Left lung (tissue), 10 donors: Measurements from ENCODE around the gene CALML3. TPM values are rescaled to one million over a fixed set of nuclear protein-coding genes. Genes with fewer than 3 reads are reported as not detected.
A peak's percentile ranks its signal among the peaks of the same experiment; 100 is the strongest.

Experiments
- ATAC-seq: fragments of 200-7000 bp; cut with Tn5 transposase; one replicate; pipeline ENCODE4 v1.9.1; 2020; ENCODE audit warnings: moderate library complexity
- DNase-seq, 4 donors: peaks; one replicate each; pipeline ENCODE4 v3.0.0-alpha.2; 2013 to 2020
- H3K27ac ChIP-seq, 2 donors: fragments of 200-600 bp; sonication (generic) in 1 of 2; one replicate each; pipeline versions ENCODE4 v1.5.0 to v1.8.0; 2020 to 2021
- H3K27me3 ChIP-seq, 2 donors: fragments of 200-600 bp; sonication (generic) in 1 of 2; one replicate each; pipeline versions ENCODE4 v1.5.0 to v1.8.0; 2020 to 2021
- H3K36me3 ChIP-seq, 2 donors: fragments of 200-600 bp; sonication (generic) in 1 of 2; one replicate each; pipeline versions ENCODE4 v1.5.0 to v1.8.0; 2020 to 2021
- H3K4me1 ChIP-seq, 2 donors: fragments of 200-600 bp; one replicate each; pipeline ENCODE4 v1.8.0; 2021
- H3K4me3 ChIP-seq, 2 donors: fragments of 200-600 bp; sonication (generic) in 1 of 2; one replicate each; pipeline versions ENCODE4 v1.5.0 to v1.8.0; 2020 to 2021; ENCODE audit warnings: mild to moderate bottlenecking in 1 of 2
- H3K9me3 ChIP-seq, 2 donors: fragments of 200-600 bp; sonication (generic) in 1 of 2; one replicate each; pipeline versions ENCODE4 v1.5.0 to v1.8.0; 2020 to 2021
- intact Hi-C, 2 donors: fragments of 100-400 bp; cut with DNase I; formaldehyde crosslinking; loops; one replicate each; pipeline versions ENCODE4 v1.11.2 to v1.14.2; 2022
- polyA plus RNA-seq, 6 donors: library from polyadenylated mRNA; unstranded; fragments of 120-200 nt; gene quantifications; one replicate each; pipeline ENCODE4 v1.2.1, GENCODE V29; 2013; ENCODE audit not compliant: insufficient read length in 6 of 6
- total RNA-seq, 2 donors: library from RNA; stranded (reverse); fragmentation: NEBNext Ultra II Directional; extraction: Animal tissue kit (Norgen Biotek cat#: 25700); gene quantifications; one replicate each; pipeline ENCODE4 v1.2.1, GENCODE V29; 2021
- TF ChIP-seq, protein P1 (sequence below), 2 donors: fragments of 200-600 bp; sonication (generic) in 1 of 2; IDR thresholded peaks; one replicate each; pipeline versions ENCODE4 v1.5.0 to v1.8.0; 2021; ENCODE audit warnings: antibody characterized with exemption in 2 of 2
- donor health status: DM: no; HTN: yes; CAD: no.
- donor health status: DM: no; HTN: no; CAD: no.

CALML3 gene
- total and polyA plus RNA-seq, 8 donors = 0.28 to 0.87 (median 0.64) TPM; not detected in 2

DNA sequence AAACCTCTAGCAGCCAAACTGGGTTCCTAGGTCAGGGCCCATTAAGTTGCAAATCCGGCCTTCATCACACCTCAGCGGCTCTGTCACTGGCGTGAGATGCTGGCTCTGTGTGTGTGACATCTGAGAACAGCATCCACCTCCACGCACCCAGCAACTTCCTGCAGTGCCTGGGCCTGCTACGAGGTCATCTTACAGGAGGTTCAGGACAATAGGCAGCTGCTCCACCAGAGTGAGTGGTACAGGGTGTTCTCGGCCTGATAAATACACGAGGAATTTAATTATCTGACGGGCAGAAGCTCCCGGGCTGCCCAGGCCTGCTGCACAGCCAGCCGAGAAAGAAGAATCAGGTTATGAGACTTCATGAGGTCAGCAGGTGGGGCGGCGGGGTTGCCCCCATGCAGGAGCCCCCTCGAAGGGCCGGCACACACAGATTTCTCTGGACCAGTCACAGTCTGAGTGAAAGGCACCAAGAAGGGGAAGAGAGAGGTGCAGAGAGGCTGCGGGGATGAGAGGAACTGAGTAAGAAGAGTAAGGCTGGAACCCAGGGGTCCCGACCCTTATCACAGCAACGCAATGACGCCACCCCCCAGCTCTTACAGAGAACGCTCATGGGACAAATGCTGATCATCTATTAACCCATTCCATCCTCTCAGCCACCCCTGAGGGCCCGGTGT lies 49.3 kb downstream of the CALML3 start:
- Histone ChIP-seq H3K36me3 (no peaks in the 10 kb centered on the region), H3K9me3 (no peaks in the 10 kb centered on the region), H3K27ac (no peak overlapping the region), H3K27me3 (no peaks in the 10 kb centered on the region), H3K4me3 (no peak overlapping the region), H3K4me1 (no peaks in the 10 kb centered on the region)
- ATAC-seq (no peak), DNase-seq (no peak)
- TF ChIP-seq, protein P1, sequence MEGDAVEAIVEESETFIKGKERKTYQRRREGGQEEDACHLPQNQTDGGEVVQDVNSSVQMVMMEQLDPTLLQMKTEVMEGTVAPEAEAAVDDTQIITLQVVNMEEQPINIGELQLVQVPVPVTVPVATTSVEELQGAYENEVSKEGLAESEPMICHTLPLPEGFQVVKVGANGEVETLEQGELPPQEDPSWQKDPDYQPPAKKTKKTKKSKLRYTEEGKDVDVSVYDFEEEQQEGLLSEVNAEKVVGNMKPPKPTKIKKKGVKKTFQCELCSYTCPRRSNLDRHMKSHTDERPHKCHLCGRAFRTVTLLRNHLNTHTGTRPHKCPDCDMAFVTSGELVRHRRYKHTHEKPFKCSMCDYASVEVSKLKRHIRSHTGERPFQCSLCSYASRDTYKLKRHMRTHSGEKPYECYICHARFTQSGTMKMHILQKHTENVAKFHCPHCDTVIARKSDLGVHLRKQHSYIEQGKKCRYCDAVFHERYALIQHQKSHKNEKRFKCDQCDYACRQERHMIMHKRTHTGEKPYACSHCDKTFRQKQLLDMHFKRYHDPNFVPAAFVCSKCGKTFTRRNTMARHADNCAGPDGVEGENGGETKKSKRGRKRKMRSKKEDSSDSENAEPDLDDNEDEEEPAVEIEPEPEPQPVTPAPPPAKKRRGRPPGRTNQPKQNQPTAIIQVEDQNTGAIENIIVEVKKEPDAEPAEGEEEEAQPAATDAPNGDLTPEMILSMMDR (IDR thresholded peaks at IDR 0.05) = no peak
- intact Hi-C loops = no loop called here

DNA sequence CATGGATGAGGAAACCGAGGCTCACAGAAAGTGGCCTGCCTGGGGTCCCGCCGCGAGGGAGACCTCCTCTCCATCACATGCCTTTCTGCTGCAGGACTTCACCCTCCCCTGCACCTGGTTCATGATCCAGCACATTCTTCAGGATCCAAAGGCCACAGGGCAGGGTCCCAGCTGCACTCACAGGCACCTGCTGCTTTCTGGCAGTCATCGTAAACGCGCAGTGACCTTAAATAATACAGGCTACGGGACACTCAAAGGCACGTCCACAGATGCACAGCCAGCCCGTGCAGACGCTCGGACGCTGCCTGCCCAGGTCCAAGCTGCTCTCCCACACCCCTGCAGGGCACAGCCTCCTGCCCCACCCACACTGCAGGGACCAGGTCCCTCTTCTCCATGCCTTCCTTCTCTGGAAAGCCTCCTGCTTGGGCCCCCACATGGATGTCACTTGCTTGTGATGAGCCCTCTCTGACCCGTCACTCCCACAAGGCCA lies 49.9 kb downstream of the CALML3 start:
- intact Hi-C loops = no loop called here
- Histone ChIP-seq H3K27ac (no peak overlapping the region), H3K36me3 (no peaks in the 10 kb centered on the region), H3K9me3 (no peaks in the 10 kb centered on the region), H3K4me1 (no peaks in the 10 kb centered on the region), H3K4me3 (no peak overlapping the region), H3K27me3 (no peaks in the 10 kb centered on the region)
- TF ChIP-seq, protein P1 (IDR thresholded peaks at IDR 0.05) = no peak
- DNase-seq (no peak), ATAC-seq (no peak)

DNA sequence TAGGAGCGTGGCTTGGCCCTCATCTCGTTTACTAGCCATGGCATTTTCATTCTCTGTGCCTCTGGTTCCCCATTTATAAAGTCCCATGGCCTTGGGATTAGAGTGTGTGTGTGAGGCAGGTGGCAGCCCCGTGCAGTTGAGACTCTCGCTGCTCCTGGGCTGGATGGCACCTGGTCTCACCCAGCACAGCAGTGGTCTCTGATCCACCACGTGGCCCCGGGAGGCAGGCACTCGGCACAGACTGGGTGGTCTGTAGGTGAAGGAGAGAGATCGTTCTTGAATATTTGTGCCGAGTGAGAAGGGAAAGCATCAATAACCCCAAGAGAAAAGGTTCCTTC lies 50.4 kb downstream of the CALML3 start:
- H3K27ac ChIP-seq = no peak overlapping the region
- intact Hi-C loops = no loop called here

DNA sequence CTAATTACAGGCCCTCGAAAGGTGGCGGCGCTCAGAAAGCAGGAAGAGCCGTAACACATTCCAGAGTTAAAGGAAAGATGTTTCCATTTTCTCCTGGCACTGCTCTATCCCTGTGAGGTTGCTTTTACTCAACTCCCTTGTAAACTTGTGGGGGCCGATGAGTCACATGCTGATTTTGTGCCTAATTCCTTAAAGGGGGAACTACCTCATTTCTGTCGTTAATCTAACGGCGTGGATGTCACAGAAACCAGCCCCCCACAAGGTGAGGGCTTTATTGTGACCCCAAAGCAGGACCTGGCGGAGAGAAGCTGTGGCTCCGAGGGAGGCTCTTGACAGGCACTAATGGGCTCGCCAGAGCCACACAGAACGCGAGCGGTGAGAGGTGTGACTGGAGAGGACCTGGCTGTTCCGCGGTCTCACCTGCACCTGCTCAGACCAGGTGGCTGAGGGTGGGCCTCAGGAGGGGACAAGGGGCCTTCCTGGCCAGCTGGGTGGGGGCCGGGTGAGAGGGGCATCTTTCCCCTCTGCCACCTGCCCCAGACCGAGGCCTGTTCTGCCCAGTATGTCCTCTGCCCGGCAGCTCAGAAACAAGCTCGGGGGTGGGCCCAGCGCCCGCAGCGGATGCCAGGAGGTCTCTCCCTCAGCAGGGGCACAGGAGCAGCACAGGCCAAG lies 50.9 kb downstream of the CALML3 start:
- no peak for DNase-seq
- no peak overlapping the region for H3K4me3 ChIP-seq
- H3K36me3 ChIP-seq = no peaks in the 10 kb centered on the region
- TF ChIP-seq, protein P1 (IDR thresholded peaks at IDR 0.05) = no peak
- peak; percentile 22 for ATAC-seq
- intact Hi-C loops = no loop called here
- H3K27me3 ChIP-seq = no peaks in the 10 kb centered on the region
- no peaks in the 10 kb centered on the region for H3K4me1 ChIP-seq
- H3K9me3 ChIP-seq = no peaks in the 10 kb centered on the region
- H3K27ac ChIP-seq = no peak overlapping the region

More for the DNA sequence above, 50.4 kb downstream of the CALML3 start:
- Histone ChIP-seq H3K9me3 (no peaks in the 10 kb centered on the region), H3K36me3 (no peaks in the 10 kb centered on the region), H3K4me1 (no peaks in the 10 kb centered on the region), H3K27me3 (no peaks in the 10 kb centered on the region), H3K4me3 (no peak overlapping the region)
- TF ChIP-seq, protein P1 (IDR thresholded peaks at IDR 0.05) = no peak
- no peak for DNase-seq
- ATAC-seq = no peak

DNA sequence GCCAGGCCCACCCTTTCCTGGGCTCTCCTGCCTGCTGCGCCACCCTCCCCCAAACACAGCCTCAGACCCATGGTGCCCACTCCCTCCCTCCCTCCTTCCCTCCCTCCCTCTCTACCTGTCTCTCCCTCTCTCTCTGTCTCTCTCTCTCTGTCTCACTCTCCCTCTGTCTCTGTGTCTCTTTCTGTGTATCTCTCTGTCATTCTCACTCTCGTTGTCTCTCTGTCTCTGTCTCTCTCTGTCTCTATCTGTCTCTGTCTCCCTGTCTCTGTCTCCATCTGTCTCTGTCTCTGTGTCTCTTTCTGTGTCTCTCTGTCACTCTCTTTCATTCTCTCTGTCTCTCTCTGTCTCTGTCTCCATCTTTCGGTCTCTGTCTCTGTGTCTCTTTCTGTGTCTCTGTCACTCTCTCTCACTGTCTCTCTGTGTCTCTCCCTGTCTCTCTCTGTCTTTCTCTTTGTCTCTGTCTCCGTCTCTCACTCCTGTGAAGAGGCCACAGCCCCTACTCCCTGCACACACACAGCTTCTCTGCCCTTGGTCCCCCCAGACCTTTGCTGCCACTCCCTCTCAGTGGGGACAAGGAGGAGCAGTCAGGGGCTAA lies 51.5 kb downstream of the CALML3 start:
- TF ChIP-seq, protein P1 (IDR thresholded peaks at IDR 0.05) = no peak
- Histone ChIP-seq H3K27ac (no peak overlapping the region), H3K4me1 (no peaks in the 10 kb centered on the region), H3K27me3 (no peaks in the 10 kb centered on the region), H3K9me3 (peaks cover 0 to 4% of the 10 kb centered on the region in 2 donors), H3K36me3 (no peaks in the 10 kb centered on the region), H3K4me3 (no peak overlapping the region)
- intact Hi-C loops = no loop called here
- no peak for ATAC-seq
- DNase-seq = no peak
